Measurements from ENCODE around the gene PTPRCAP. TPM values are rescaled to one million over a fixed set of nuclear protein-coding genes. Genes with fewer than 3 reads are reported as not detected.

The PTPRCAP gene, protein sequence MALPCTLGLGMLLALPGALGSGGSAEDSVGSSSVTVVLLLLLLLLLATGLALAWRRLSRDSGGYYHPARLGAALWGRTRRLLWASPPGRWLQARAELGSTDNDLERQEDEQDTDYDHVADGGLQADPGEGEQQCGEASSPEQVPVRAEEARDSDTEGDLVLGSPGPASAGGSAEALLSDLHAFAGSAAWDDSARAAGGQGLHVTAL
- 0.78 and 1.1 TPM in 2 replicates for total RNA-seq

GRCh38 chr11:67437082-67437808 is at the start of gene PTPRCAP:
Gene PTPRCAP (minus strand): TSS chr11:67437682. CDS start chr11:67437619, 63 bp downstream.

GRCh38 chr11:67482827-67483798 is 45.6 kb upstream of the PTPRCAP start, which contains the start of gene AIP:
Gene AIP (plus strand): TSS chr11:67483026. CDS start chr11:67483159, 133 bp downstream.

GRCh38 chr11:67468759-67469507 is 31.5 kb upstream of the PTPRCAP start, which contains the start of gene TMEM134:
Gene TMEM134 (minus strand): TSS chr11:67469251. CDS start chr11:67469192, 59 bp downstream.

DNA sequence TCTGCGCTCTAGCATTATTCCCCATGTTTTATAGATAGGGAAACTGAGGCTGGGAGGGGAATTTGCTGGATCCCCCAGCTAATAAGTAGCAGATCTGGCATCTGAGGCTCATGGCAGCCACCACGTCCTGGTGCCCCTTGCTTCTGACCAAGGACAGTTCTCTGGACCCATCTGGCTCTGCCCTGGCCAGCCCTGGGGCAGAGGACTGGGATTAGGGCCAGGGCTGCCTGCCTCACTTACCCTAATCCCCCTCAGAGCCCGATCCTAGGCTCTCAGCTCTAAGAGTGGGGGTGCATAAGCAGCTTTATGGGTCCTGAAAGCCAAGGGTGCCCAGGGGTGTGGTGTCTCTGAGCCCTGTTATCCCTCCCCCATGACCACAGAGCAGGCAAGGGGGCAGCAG is 17.6 kb upstream of the PTPRCAP start, which contains the start of gene CABP4:
Gene CABP4, plus strand, starts transcription at position 301 of the 400 bp plus-strand sequence. Its CDS starts 70 bp downstream, at position 371.

DNA sequence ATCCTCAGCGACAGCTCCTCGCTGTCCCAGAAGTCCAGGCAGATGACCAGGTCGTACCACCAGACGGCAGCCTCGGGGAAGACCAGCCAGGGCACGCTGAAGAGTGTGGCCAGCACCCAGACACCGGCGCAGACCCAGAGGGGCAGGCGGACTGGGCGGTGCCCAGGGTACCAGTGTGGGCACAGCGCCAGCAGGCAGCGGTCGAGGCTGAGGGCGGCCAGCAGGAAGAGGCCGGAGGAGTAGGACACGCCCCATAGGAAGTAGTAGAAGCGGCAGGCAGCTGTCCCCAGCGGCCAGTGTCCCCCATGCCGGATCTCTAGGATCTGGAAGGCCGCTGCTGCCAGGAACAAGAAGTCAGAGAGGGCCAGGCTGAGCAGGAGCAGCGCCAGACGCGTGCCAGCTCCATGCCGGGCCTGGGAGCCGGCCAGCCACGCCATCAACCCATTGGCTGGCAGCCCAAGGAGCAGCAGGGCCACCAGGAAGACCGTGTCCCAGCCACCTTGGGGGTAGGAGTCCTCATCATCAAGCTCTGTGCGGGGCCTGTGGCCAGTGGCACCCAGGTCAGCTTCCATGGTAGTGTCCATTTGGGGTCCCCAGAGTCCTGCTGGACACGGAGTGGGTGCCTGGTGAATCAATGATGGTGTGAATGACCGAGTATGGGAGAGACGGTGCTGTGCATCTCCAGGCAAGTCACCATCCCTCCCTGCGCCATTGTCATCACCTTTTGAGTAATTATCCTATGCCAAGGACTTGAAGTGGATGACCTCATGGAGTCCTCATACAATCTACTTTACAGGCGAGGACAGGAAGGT is 14.9 kb upstream of the PTPRCAP start, which contains the start of gene GPR152:
Gene GPR152, minus strand, starts transcription at position 589 of the 812 bp plus-strand sequence. Its CDS starts 5 bp downstream, at position 584.

DNA sequence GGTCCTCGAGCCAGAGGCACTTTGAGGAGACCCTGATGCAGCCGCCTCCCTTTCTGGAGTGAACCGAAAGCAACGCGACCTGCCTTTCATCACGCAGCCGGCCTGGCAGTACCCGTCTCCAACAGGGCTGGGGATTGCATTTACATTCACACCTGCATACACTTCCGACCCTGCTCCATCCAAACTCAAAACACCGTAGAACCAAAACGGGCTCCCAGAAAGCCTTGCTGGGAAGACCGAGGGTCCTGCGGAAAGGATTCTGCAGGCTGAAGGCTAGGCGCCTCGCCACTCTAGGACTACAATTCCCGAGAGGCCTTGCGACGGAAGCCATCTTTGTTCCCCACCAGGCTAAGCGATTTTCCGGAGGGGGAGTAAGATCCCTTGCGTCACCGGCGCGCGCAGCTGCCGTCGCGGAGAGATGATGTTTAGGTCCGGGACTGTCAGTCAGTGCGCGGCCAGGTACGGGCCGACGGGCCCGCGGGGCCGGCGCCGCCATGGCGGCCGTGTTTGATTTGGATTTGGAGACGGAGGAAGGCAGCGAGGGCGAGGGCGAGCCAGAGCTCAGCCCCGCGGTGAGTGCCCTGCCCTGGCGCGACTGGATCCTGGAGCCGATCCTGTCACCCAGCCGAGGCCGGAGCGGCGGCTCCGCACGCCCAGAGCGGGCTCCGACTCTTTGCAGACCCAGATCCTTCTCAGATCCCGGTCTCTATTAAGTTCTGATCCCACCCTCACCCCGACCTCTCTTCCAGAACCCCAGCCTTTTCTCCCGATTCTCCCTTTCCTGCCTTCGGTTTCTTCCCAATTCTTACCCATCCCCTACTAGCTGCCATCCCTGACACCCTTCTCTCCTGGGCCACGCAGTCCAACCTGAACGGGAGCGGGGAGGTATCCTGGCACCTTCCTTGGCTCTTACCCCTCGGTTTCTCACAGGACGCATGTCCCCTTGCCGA is 9.2 kb downstream of the PTPRCAP start, which contains the start of gene RPS6KB2:
Gene RPS6KB2, plus strand, starts transcription at position 443 of the 950 bp plus-strand sequence. Its CDS starts 52 bp downstream, at position 495.

DNA sequence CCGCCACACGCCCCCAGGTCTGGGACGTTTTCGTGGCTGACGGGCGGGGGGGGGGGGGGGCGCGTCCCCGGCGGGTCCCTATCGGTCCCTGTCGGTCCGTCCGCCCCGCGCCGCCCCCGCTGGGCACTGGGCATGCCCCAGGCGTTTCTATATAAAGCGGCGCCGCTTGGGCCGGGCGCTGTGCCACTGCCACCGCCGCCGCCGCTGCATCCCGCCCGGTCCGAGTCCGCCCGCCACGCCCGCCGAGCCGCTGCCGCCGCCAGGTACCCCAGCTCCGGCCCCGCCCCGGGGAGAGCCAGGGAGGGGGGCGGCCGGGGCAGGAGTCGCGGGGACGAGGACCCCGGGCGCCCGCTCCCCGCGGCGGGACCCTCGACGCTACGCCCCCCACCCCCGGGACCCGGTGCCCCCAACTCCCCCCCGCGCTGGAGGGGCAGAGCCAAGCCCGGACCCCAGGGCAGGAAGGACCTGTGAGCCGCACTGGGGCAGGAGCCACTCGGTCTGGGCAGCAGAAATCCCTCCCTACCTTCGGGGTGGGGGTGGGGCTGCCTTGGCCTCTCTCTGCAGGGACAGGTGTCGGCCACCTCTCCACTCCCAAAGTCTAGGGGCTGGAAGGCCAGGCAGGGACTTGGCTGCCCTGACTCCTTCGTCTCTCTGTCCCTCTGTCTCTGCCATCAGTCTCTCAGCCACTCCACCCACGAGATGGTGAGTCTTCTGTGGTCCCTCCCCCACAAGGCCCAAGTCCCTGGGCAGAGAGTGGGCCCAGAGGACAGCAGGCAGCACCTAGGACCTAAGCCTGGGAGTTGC is 21.8 kb downstream of the PTPRCAP start, which contains the start of gene CARNS1:
Gene CARNS1, plus strand, starts transcription at position 178 of the 804 bp plus-strand sequence. Its CDS starts 522 bp downstream, at position 700.

GRCh38 chr11:67401495-67402191 is 35.8 kb downstream of the PTPRCAP start, which contains the start of gene PPP1CA:
Gene PPP1CA (minus strand): TSS chr11:67401858. CDS start chr11:67401782, 76 bp downstream.

GRCh38 chr11:67391304-67392182 is 45.9 kb downstream of the PTPRCAP start, which contains the start of gene RAD9A:
Gene RAD9A (plus strand): TSS chr11:67391986. CDS start chr11:67392045, 59 bp downstream.

Small RNA genes lying within 50 kb of the gene (small RNA-seq; reads per million reads assigned to genes)
- gene RNU6-1238P, result not detected

Other genes starting within 250 kb of the PTPRCAP start
- 23.9 and 32.3 TPM in 2 replicates for gene GRK2, start 171.2 kb downstream of the PTPRCAP start, total RNA-seq
- gene ANKRD13D, start 148.4 kb downstream of the PTPRCAP start, total RNA-seq, result 30.9 and 39.7 TPM in 2 replicates
- gene SSH3, start 134.2 kb downstream of the PTPRCAP start, total RNA-seq, result 10.3 and 11.3 TPM in 2 replicates
- gene POLD4, start 84.1 kb downstream of the PTPRCAP start, total RNA-seq, result 32.5 and 39.7 TPM in 2 replicates
- gene CLCF1, start 64.1 kb downstream of the PTPRCAP start, total RNA-seq, result 3.3 and 4.4 TPM in 2 replicates
- 5.9 and 7.6 TPM in 2 replicates for gene RAD9A, start 45.7 kb downstream of the PTPRCAP start, total RNA-seq
- 169 and 226 TPM in 2 replicates for gene PPP1CA, start 35.8 kb downstream of the PTPRCAP start, total RNA-seq
- gene TBC1D10C, start 33.6 kb downstream of the PTPRCAP start, total RNA-seq, result not detected in 2 replicates
- under 0.01 TPM in 2 replicates for gene CARNS1, start 22.0 kb downstream of the PTPRCAP start, total RNA-seq
- gene RPS6KB2, start 9.2 kb downstream of the PTPRCAP start, total RNA-seq, result 42.3 and 50.2 TPM in 2 replicates
- gene CORO1B, start 5.8 kb upstream of the PTPRCAP start, total RNA-seq, result 90.9 and 94.4 TPM in 2 replicates
- under 0.01 TPM in 1 of 2 replicates, not detected in the other for gene GPR152, start 15.0 kb upstream of the PTPRCAP start, total RNA-seq
- not detected in 2 replicates for gene CABP4, start 17.7 kb upstream of the PTPRCAP start, total RNA-seq
- 9.4 and 10.3 TPM in 2 replicates for gene TMEM134, start 31.6 kb upstream of the PTPRCAP start, total RNA-seq
- gene AIP, start 45.3 kb upstream of the PTPRCAP start, total RNA-seq, result 44.8 and 69.1 TPM in 2 replicates
- 15.1 and 24.6 TPM in 2 replicates for gene PITPNM1, start 67.7 kb upstream of the PTPRCAP start, total RNA-seq
- gene CDK2AP2, start 70.5 kb upstream of the PTPRCAP start, total RNA-seq, result 12.5 and 16.4 TPM in 2 replicates
- gene CABP2, start 85.8 kb upstream of the PTPRCAP start, total RNA-seq, result not detected in 2 replicates
- gene GSTP1, start 146.1 kb upstream of the PTPRCAP start, total RNA-seq, result 477 and 854 TPM in 2 replicates
- gene NDUFV1, start 169.3 kb upstream of the PTPRCAP start, total RNA-seq, result 207 and 250 TPM in 2 replicates
- gene NUDT8, start 192.3 kb upstream of the PTPRCAP start, total RNA-seq, result 11.7 and 23.5 TPM in 2 replicates
- gene TBX10, start 202.1 kb upstream of the PTPRCAP start, total RNA-seq, result not detected in 2 replicates
- not detected in 2 replicates for gene ACY3, start 213.0 kb upstream of the PTPRCAP start, total RNA-seq
- gene ALDH3B2, start 236.9 kb upstream of the PTPRCAP start, total RNA-seq, result not detected in 2 replicates

Measured in subcutaneous preadipocyte (primary cell).